ENCODE measurements around the gene DDIT3.

DDIT3 gene

DNA sequence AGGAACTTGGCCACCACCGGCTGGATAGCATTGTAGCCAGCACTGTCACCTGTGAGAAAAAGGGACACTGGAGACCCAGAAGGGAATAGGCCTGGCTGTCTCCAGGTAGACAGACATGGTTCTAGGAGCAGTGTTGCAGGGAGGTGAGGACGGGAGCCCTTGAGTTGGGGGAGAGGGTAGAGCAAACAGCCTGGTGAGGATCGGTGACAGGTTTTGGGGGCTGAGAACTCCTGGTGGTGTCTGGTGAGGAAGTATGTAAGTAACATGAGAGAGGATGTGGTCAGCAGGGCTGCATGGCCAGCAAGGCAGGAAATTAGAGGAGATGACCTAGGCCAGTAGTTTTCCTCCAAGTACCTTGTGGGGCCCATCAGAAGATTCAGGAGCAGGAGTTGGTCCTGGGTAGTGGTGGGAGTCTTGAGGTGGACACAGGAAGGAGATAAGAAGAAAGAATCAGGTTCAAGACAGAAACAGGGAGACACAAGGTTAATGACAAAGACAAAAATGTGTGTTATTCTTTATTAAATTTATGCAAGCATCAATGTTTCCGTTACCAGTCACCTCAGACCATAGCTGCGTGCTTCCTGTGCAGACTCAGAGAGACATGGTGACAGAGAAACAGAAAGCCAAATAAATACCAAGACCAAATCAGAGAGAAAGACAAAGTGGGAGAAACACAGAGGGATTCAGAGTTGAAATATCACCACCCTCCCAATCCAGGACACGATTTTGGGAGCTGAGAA lies 40.8 kb downstream of the DDIT3 start, which contains the start of gene ARHGAP9:
TSS of gene ARHGAP9 (minus strand) at position 491 of the 740 bp plus-strand sequence. CDS start at position 31, 460 bp downstream.
- Histone ChIP-seq H3K4me1 (ENCODE audit: insufficient read depth, poor library complexity, severe bottlenecking) (no peaks in the 10 kb centered on the region), H3K9me3 (ENCODE audit: severe bottlenecking) (no peaks in the 10 kb centered on the region), H3K4me3 (ENCODE audit: severe bottlenecking) (no peak within 1 kb of the TSS), H3K36me3 (ENCODE audit: low read depth) (no peaks in the 10 kb centered on the region), H3K27ac (ENCODE audit: poor library complexity, severe bottlenecking) (no peak within 1 kb of the TSS), H3K27me3 (ENCODE audit: insufficient read depth, poor library complexity, severe bottlenecking) (peaks cover 23% of the 10 kb centered on the region)
- ATAC-seq (ENCODE audit: low read depth) = no peak
- no peak for DNase-seq (ENCODE audit: low spot score)
- no peak for TF ChIP-seq CTCF (IDR thresholded peaks at IDR 0.05; ENCODE audit: poor library complexity, severe bottlenecking)

DNA sequence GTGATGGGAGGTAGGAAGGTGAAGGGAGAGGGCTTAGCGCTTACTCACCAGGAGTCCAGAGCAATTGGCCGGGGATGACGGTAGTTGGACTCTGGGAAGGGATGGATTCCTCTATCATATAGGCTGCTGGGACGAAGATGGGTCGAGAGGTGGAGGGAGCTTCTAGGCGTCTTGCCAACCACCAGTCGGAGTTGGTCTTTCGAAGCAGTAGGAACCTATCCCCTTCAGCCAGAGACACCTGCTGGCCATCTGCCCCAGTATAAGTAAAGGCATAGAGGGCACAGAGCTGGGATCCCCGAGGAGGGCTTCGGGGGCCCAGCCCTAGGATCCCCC lies 41.3 kb downstream of the DDIT3 start:
- peaks cover 28% of the 10 kb centered on the region for H3K27me3 ChIP-seq (ENCODE audit: insufficient read depth, poor library complexity, severe bottlenecking)
- H3K9me3 ChIP-seq (ENCODE audit: severe bottlenecking) = no peaks in the 10 kb centered on the region
- DNase-seq (ENCODE audit: low spot score) (no peak), ATAC-seq (ENCODE audit: low read depth) (no peak)
- H3K4me3 ChIP-seq (ENCODE audit: severe bottlenecking) = no peak overlapping the region
- no peaks in the 10 kb centered on the region for H3K36me3 ChIP-seq (ENCODE audit: low read depth)
- no peak overlapping the region for H3K27ac ChIP-seq (ENCODE audit: poor library complexity, severe bottlenecking)
- no peaks in the 10 kb centered on the region for H3K4me1 ChIP-seq (ENCODE audit: insufficient read depth, poor library complexity, severe bottlenecking)
- TF ChIP-seq CTCF (IDR thresholded peaks at IDR 0.05; ENCODE audit: poor library complexity, severe bottlenecking) = no peak

DNA sequence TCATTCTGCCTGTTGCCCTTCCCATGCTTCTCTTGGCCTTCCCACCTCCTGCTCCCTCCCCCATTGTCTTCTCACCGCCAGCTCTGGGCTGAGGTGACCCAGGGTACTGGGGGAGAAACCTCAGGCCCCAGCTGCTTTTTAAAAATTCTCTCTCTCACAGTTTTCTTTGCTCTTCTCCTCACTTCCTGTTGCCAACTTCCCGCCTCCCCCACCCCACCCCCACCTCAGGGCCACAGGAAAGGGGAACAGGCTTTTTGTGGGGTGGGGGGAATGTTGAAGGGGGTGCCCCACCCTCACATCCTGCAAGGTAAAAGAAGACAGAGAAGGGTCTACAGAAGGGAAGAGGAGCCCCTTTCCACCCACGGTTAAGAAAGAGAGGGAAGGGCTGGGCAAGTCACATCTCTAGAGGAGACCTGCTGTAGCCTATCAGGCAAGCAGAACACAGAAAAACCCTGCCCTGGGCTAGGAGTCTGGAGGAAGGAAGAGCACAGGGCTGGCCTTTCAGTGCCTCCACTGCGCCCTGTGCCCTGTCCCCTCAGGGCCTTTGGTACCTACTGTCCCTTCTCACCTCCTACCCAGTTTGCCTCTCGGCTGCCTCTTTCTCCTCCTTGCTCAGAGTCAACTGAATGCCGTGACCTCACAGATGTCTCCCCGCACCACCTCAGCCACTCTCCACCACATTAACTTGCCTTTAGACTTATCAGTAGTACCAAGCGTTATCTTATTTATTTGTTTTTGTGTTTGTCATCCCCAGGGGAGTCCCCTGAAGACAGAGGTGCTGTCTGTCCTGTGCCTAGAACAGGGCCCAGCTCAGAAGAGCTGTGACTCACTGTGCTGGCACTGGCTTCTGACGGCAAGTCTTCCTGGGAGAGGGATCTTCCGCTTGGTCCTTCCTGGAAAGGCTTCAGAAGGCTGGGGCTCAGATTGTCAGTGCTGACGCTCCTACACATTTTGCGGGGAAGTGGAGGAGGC lies 42.3 kb downstream of the DDIT3 start:
- Histone ChIP-seq H3K4me1 (ENCODE audit: insufficient read depth, poor library complexity, severe bottlenecking) (no peaks in the 10 kb centered on the region), H3K4me3 (ENCODE audit: severe bottlenecking) (no peak overlapping the region), H3K27ac (ENCODE audit: poor library complexity, severe bottlenecking) (no peak overlapping the region), H3K9me3 (ENCODE audit: severe bottlenecking) (no peaks in the 10 kb centered on the region), H3K27me3 (ENCODE audit: insufficient read depth, poor library complexity, severe bottlenecking) (peaks cover 38% of the 10 kb centered on the region), H3K36me3 (ENCODE audit: low read depth) (no peaks in the 10 kb centered on the region)
- no peak for TF ChIP-seq CTCF (IDR thresholded peaks at IDR 0.05; ENCODE audit: poor library complexity, severe bottlenecking)
- ATAC-seq (ENCODE audit: low read depth) (no peak), DNase-seq (ENCODE audit: low spot score) (no peak)

- Histone ChIP-seq H3K27me3 (ENCODE audit: insufficient read depth, poor library complexity, severe bottlenecking) (peaks cover 47% of the 10 kb centered on the region), H3K9me3 (ENCODE audit: severe bottlenecking) (no peaks in the 10 kb centered on the region), H3K4me3 (ENCODE audit: severe bottlenecking) (no peak overlapping the region), H3K36me3 (ENCODE audit: low read depth) (no peaks in the 10 kb centered on the region), H3K4me1 (ENCODE audit: insufficient read depth, poor library complexity, severe bottlenecking) (no peaks in the 10 kb centered on the region), H3K27ac (ENCODE audit: poor library complexity, severe bottlenecking) (no peak overlapping the region)
- ATAC-seq (ENCODE audit: low read depth) (no peak), DNase-seq (ENCODE audit: low spot score) (no peak)
- no peak for TF ChIP-seq CTCF (IDR thresholded peaks at IDR 0.05; ENCODE audit: poor library complexity, severe bottlenecking)
These were observed 43.2 kb downstream of the DDIT3 start for GRCh38 chr12:57476993-57477709.
